Measurements from ENCODE around the gene LRP10. TPM values are rescaled to one million over a fixed set of nuclear protein-coding genes. Genes with fewer than 3 reads are reported as not detected.
A peak's percentile ranks its signal among the peaks of the same experiment; 100 is the strongest.

LRP10 gene
- total RNA-seq, 1 experiment from 2014 or later, result 29.6 TPM

- Histone ChIP-seq H3K36me3 (ENCODE audit: control insufficient read depth, insufficient read depth, low read length) (peaks cover 7% of the 10 kb centered on the region), H3K27me3 (replicated peaks; ENCODE audit: control insufficient read depth, insufficient read depth, low read length) (no peaks in the 10 kb centered on the region), H3K9me3 (no peaks in the 10 kb centered on the region), H3K4me3 (ENCODE audit: low read depth, low read length) (no peak overlapping the region), H3K4me1 (peaks cover 16% of the 10 kb centered on the region)
- intact Hi-C loops (cut with micrococcal nuclease; ENCODE audit: unreplicated experiment), result no loop called here
- no peak for TF ChIP-seq CTCF (IDR thresholded peaks at IDR 0.05; ENCODE audit: insufficient read depth in 1 of 2, low read depth in 1 of 2, low read length in 1 of 2, severe bottlenecking in 1 of 2, unreplicated experiment in 1 of 2)
- Mint-ChIP-seq H3K27ac (ENCODE audit: unreplicated experiment) (peak overlapping the region; percentile 53), H3K9me3 (ENCODE audit: unreplicated experiment) (no peaks in the 10 kb centered on the region), H3K4me3 (ENCODE audit: unreplicated experiment) (no peak overlapping the region), H3K4me1 (ENCODE audit: low read depth, unreplicated experiment) (peaks cover 21% of the 10 kb centered on the region), H3K36me3 (ENCODE audit: insufficient read depth, unreplicated experiment) (peaks cover 7% of the 10 kb centered on the region), H3K27me3 (ENCODE audit: insufficient read depth, unreplicated experiment) (no peaks in the 10 kb centered on the region)
- ChIA-PET CTCF (interaction anchor here (0.7 to 1.4 kb wide), 3 partner anchors 22 to 51 kb away, joined by 3 to 4 read pairs (median 3); partner anchors contain the start of gene PRMT5), POLR2A (no interaction called here)
- BruUV-seq (replicated peaks), result no TSS peak
- no peak for DNase-seq
Measured at GRCh38 chr14:22878271-22879246, 7.0 kb downstream of the LRP10 start.

GRCh38 chr14:22882064-22882463 lies 10.5 kb downstream of the LRP10 start:
- Histone ChIP-seq H3K4me1 (peaks cover 16% of the 10 kb centered on the region), H3K27me3 (replicated peaks; ENCODE audit: control insufficient read depth, insufficient read depth, low read length) (no peaks in the 10 kb centered on the region), H3K36me3 (ENCODE audit: control insufficient read depth, insufficient read depth, low read length) (no peaks in the 10 kb centered on the region; the same call in 1 of the 2 replicates), H3K4me3 (ENCODE audit: low read depth, low read length) (no peak overlapping the region), H3K9me3 (no peaks in the 10 kb centered on the region)
- Mint-ChIP-seq H3K4me3 (ENCODE audit: unreplicated experiment) (no peak overlapping the region), H3K27me3 (ENCODE audit: insufficient read depth, unreplicated experiment) (no peaks in the 10 kb centered on the region), H3K36me3 (ENCODE audit: insufficient read depth, unreplicated experiment) (peaks cover 7% of the 10 kb centered on the region), H3K9me3 (ENCODE audit: unreplicated experiment) (no peaks in the 10 kb centered on the region), H3K27ac (ENCODE audit: unreplicated experiment) (no peak overlapping the region), H3K4me1 (ENCODE audit: low read depth, unreplicated experiment) (peaks cover 21% of the 10 kb centered on the region)
- DNase-seq, result no peak
- ChIA-PET POLR2A (no interaction called here), CTCF (interaction anchor here (0.9 to 1.4 kb wide), 2 partner anchors 9 to 10 kb away, joined by 6 to 7 read pairs; no protein-coding TSS in a partner anchor)
- BruUV-seq (replicated peaks), result no TSS peak
- intact Hi-C loops (cut with micrococcal nuclease; ENCODE audit: unreplicated experiment), result no loop called here
- no peak for TF ChIP-seq CTCF (IDR thresholded peaks at IDR 0.05; ENCODE audit: insufficient read depth in 1 of 2, low read depth in 1 of 2, low read length in 1 of 2, severe bottlenecking in 1 of 2, unreplicated experiment in 1 of 2)

- no TSS peak for BruUV-seq (replicated peaks)
- H3K4me3 ChIP-seq (ENCODE audit: low read depth, low read length), result no peak overlapping the region
- intact Hi-C loops (cut with micrococcal nuclease; ENCODE audit: unreplicated experiment), result no loop called here
- no peaks in the 10 kb centered on the region for H3K9me3 ChIP-seq
- ChIA-PET POLR2A (interaction anchor here (1.0 kb wide), 1 partner anchor 61 kb away, joined by 5 read pairs; no protein-coding TSS in a partner anchor), CTCF (interaction anchor here (0.6 to 1.8 kb wide), 6 partner anchors 10 to 449 kb away, joined by 3 to 7 read pairs (median 5); no protein-coding TSS in a partner anchor)
- Mint-ChIP-seq H3K4me1 (ENCODE audit: low read depth, unreplicated experiment) (peaks cover 21% of the 10 kb centered on the region), H3K27ac (ENCODE audit: unreplicated experiment) (peak overlapping the region; percentile 40), H3K36me3 (ENCODE audit: insufficient read depth, unreplicated experiment) (peaks cover 11% of the 10 kb centered on the region), H3K27me3 (ENCODE audit: insufficient read depth, unreplicated experiment) (no peaks in the 10 kb centered on the region), H3K4me3 (ENCODE audit: unreplicated experiment) (no peak overlapping the region), H3K9me3 (ENCODE audit: unreplicated experiment) (no peaks in the 10 kb centered on the region)
- no peak for TF ChIP-seq CTCF (IDR thresholded peaks at IDR 0.05; ENCODE audit: insufficient read depth in 1 of 2, low read depth in 1 of 2, low read length in 1 of 2, severe bottlenecking in 1 of 2, unreplicated experiment in 1 of 2)
- peak; percentile 48 to 54 for DNase-seq
- no peaks in the 10 kb centered on the region; the same call in 1 of the 2 replicates for H3K36me3 ChIP-seq (ENCODE audit: control insufficient read depth, insufficient read depth, low read length)
- no peaks in the 10 kb centered on the region for H3K27me3 ChIP-seq (replicated peaks; ENCODE audit: control insufficient read depth, insufficient read depth, low read length)
- peaks cover 16% of the 10 kb centered on the region for H3K4me1 ChIP-seq
Measured at GRCh38 chr14:22882529-22883172, 11.1 kb downstream of the LRP10 start.
